ENCODE data around the gene TET1. TPM values are rescaled to one million over a fixed set of nuclear protein-coding genes. Genes with fewer than 3 reads are reported as not detected.

The TET1 gene
- total and polyA plus RNA-seq, 2 experiments from 2014 or later, result 37.2 to 90.5 TPM

- H3K4me3 Mint-ChIP-seq, result no peak overlapping the region
- H3K27ac Mint-ChIP-seq, result no peak overlapping the region
- Histone ChIP-seq H3K27me3 (ENCODE audit: insufficient read depth) (no peaks in the 10 kb centered on the region), H3K79me2 (replicated peaks; ENCODE audit: insufficient read depth) (0 out of 2 replicates have a peak, but pooled peaks cover 5% of the 10 kb centered on the region), H4K20me1 (replicated peaks; ENCODE audit: insufficient read depth) (peaks cover 15% of the 10 kb centered on the region), H3K4me3 (no peak overlapping the region), H2AFZ (no peak overlapping the region), H3K4me1 (ENCODE audit: insufficient read depth) (no peaks in the 10 kb centered on the region), H3F3A (replicated peaks; ENCODE audit: low read depth) (peaks cover 20% of the 10 kb centered on the region; the same call in 1 of the 2 replicates), H3K9me2 (ENCODE audit: insufficient read depth) (no peaks in the 10 kb centered on the region), H3K36me3 (ENCODE audit: insufficient read depth) (peaks cover 82% of the 10 kb centered on the region), H3K27ac (ENCODE audit: low read depth) (no peak overlapping the region), H3K4me2 (no peak overlapping the region)
- ATAC-seq (no peak), DNase-seq (ENCODE audit: low spot score) (no peak)
- H3K36me3 Mint-ChIP-seq (ENCODE audit: low read depth), result peaks cover 87% of the 10 kb centered on the region
- TF ChIP-seq ETS1 (IDR thresholded peaks at IDR 0.05) (no peak), ZNF462 (CRISPR knock-in tag; IDR thresholded peaks at IDR 0.05) (no peak), STAT1 (IDR thresholded peaks at IDR 0.05; ENCODE audit: unreplicated experiment) (no peak), EZH2 (IDR thresholded peaks at IDR 0.05; ENCODE audit: low read depth, unreplicated experiment) (no peak)
- no peaks in the 10 kb centered on the region for H3K9me3 Mint-ChIP-seq
- no peaks in the 10 kb centered on the region for H3K27me3 Mint-ChIP-seq (ENCODE audit: insufficient read depth, low read depth, poor library complexity)
- H3K4me1 Mint-ChIP-seq, result no peaks in the 10 kb centered on the region
Observed at GRCh38 chr10:68742397-68742796, 182.3 kb downstream of the TET1 start.

Small RNAs within 50 kb of the gene (small RNA-seq; reads per million reads assigned to genes)
- gene RF00019 (ENCODE audit: low replicate concordance), result not detected

Other genes starting within 250 kb of the TET1 start
- gene HNRNPH3, start 228.3 kb upstream of the TET1 start, total RNA-seq (2014; rRNA removed; shearing (Covaris generic)), result 87.2 and 87.4 TPM in 2 replicates
- gene HNRNPH3, start 228.3 kb upstream of the TET1 start, polyA plus RNA-seq (2016; fragmentation: Nextera tagmentation; extraction: Ambion mirVana), result 324 and 367 TPM in 2 replicates
- 0.90 and 1.2 TPM in 2 replicates for gene PBLD, start 227.4 kb upstream of the TET1 start, total RNA-seq (2014; rRNA removed; shearing (Covaris generic))
- 1.1 and 1.5 TPM in 2 replicates for gene PBLD, start 227.4 kb upstream of the TET1 start, polyA plus RNA-seq (2016; fragmentation: Nextera tagmentation; extraction: Ambion mirVana)
- gene RUFY2, start 153.1 kb upstream of the TET1 start, total RNA-seq (2014; rRNA removed; shearing (Covaris generic)), result 9.3 and 10.3 TPM in 2 replicates
- 15.6 and 17.3 TPM in 2 replicates for gene RUFY2, start 153.1 kb upstream of the TET1 start, polyA plus RNA-seq (2016; fragmentation: Nextera tagmentation; extraction: Ambion mirVana)
- 46.9 and 49.3 TPM in 2 replicates for gene DNA2, start 88.4 kb upstream of the TET1 start, total RNA-seq (2014; rRNA removed; shearing (Covaris generic))
- gene DNA2, start 88.4 kb upstream of the TET1 start, polyA plus RNA-seq (2016; fragmentation: Nextera tagmentation; extraction: Ambion mirVana), result 19.7 and 25.6 TPM in 2 replicates
- 11.1 and 12.0 TPM in 2 replicates for gene SLC25A16, start 32.8 kb upstream of the TET1 start, total RNA-seq (2014; rRNA removed; shearing (Covaris generic))
- gene SLC25A16, start 32.8 kb upstream of the TET1 start, polyA plus RNA-seq (2016; fragmentation: Nextera tagmentation; extraction: Ambion mirVana), result 7.1 and 7.2 TPM in 2 replicates
- gene CCAR1, start 160.9 kb downstream of the TET1 start, total RNA-seq (2014; rRNA removed; shearing (Covaris generic)), result 84.1 and 118 TPM in 2 replicates
- gene CCAR1, start 160.9 kb downstream of the TET1 start, polyA plus RNA-seq (2016; fragmentation: Nextera tagmentation; extraction: Ambion mirVana), result 103 and 121 TPM in 2 replicates

Data from GM23338 (cell line).